IMR-90 (cell line): ENCODE results near the gene CFAP90. TPM values are rescaled to one million over a fixed set of nuclear protein-coding genes. Genes with fewer than 3 reads are reported as not detected.

Source experiments
- ATAC-seq: fragments of 200-7000 bp; cut with Tn5 transposase; 2 replicates; pipeline ENCODE4 v1.9.1; 2020; ENCODE audit warnings: low read depth, mild to moderate bottlenecking, moderate library complexity
- BruUV-seq: library from RNA; stranded (reverse); fragments of 400-500 nt; replicated peaks from 2 replicates; lab custom pipeline; 2021; lab: Mats Ljungman, UMichigan
- CTCF ChIA-PET: fragments of 300-600 bp; formaldehyde crosslinking; extraction: SDS; loops from one replicate; lab custom pipeline; 2021; ENCODE audit warnings: antibody characterized with exemption; lab: Yijun Ruan, JAX
- POLR2A ChIA-PET: fragments of 300-600 bp; sonication (Branson Sonifier 250); formaldehyde crosslinking; loops from one replicate; lab custom pipeline; 2022; ENCODE audit warnings: antibody characterized with exemption; ENCODE audit not compliant: unreplicated experiment; lab: Charles Lee
- DNase-seq: peaks from one replicate; pipeline ENCODE4 v3.0.0; 2013
- H2AFZ ChIP-seq: replicated peaks from 2 replicates; pipeline ENCODE3; 2013; ENCODE audit warnings: low read length, mild to moderate bottlenecking; ENCODE audit not compliant: poor library complexity
- H2AK5ac ChIP-seq: 2 replicates; pipeline ENCODE4 v1.6.1; 2013; ENCODE audit warnings: low read depth, low read length, inconsistent platforms
- H2AK9ac ChIP-seq: replicated peaks from 2 replicates; pipeline ENCODE3; 2013; ENCODE audit warnings: mild to moderate bottlenecking, low read depth, low read length, moderate library complexity; ENCODE audit not compliant: poor library complexity
- H2BK120ac ChIP-seq: 2 replicates; pipeline ENCODE4 v1.6.1; 2013; ENCODE audit warnings: low read depth, low read length, inconsistent platforms
- H2BK15ac ChIP-seq: 3 replicates; pipeline ENCODE4 v1.6.1; 2013; ENCODE audit warnings: low read depth, low read length, inconsistent platforms
- H2BK20ac ChIP-seq: 2 replicates; pipeline ENCODE4 v1.6.1; 2013; ENCODE audit warnings: low read depth, mild to moderate bottlenecking, inconsistent platforms, low read length, moderate library complexity
- H2BK5ac ChIP-seq: 2 replicates; pipeline ENCODE4 v1.6.1; 2013; ENCODE audit warnings: mild to moderate bottlenecking, low read depth, low read length, inconsistent platforms; ENCODE audit not compliant: poor library complexity, severe bottlenecking
- H3K14ac ChIP-seq: replicated peaks from 2 replicates; pipeline ENCODE4 v1.6.1; 2013; ENCODE audit warnings: low read depth, low read length, inconsistent platforms
- H3K18ac ChIP-seq: 2 replicates; pipeline ENCODE4 v1.6.1; 2013; ENCODE audit warnings: low read depth, low read length, control low read depth
- H3K23ac ChIP-seq: 2 replicates; pipeline ENCODE4 v1.6.1; 2013; ENCODE audit warnings: low read depth, low read length, inconsistent platforms
- H3K27ac ChIP-seq: 2 replicates; pipeline ENCODE4 v1.5.1; 2013; ENCODE audit warnings: mild to moderate bottlenecking, control low read depth, low read length; ENCODE audit not compliant: insufficient read depth
- H3K27me3 ChIP-seq: 2 replicates; pipeline ENCODE4 v1.6.1; 2013; ENCODE audit warnings: low read length; ENCODE audit not compliant: control insufficient read depth, insufficient read depth
- H3K36me3 ChIP-seq: 2 replicates; pipeline ENCODE4 v1.6.1; 2013; ENCODE audit warnings: low read length, mixed read lengths; ENCODE audit not compliant: control insufficient read depth, insufficient read depth
- H3K4ac ChIP-seq: 2 replicates; pipeline ENCODE4 v1.6.1; 2013; ENCODE audit warnings: low read depth, low read length, inconsistent platforms
- H3K4me1 ChIP-seq: 2 replicates; pipeline ENCODE4 v1.6.1; 2013; ENCODE audit warnings: low read length, mixed read lengths; ENCODE audit not compliant: control insufficient read depth, insufficient read depth
- H3K4me2 ChIP-seq: 2 replicates; pipeline ENCODE4 v1.6.1; 2013; ENCODE audit warnings: low read depth, mild to moderate bottlenecking, control low read depth, low read length, moderate library complexity
- H3K4me3 ChIP-seq: 2 replicates; pipeline ENCODE4 v1.5.1; 2013; ENCODE audit warnings: low read depth, mild to moderate bottlenecking, control low read depth, low read length, moderate library complexity; ENCODE audit not compliant: insufficient read depth
- H3K56ac ChIP-seq: 2 replicates; pipeline ENCODE4 v1.6.1; 2013; ENCODE audit warnings: low read length, inconsistent platforms; ENCODE audit not compliant: insufficient read depth; ENCODE audit errors: extremely low read depth
- H3K79me1 ChIP-seq, 2 experiments: 2 replicates each; pipeline ENCODE4 v1.6.1; 2013; ENCODE audit warnings: low read length in 2 of 2, inconsistent platforms in 1 of 2, low read depth in 1 of 2
- H3K9ac ChIP-seq: 2 replicates; pipeline ENCODE4 v1.6.1; 2013; ENCODE audit warnings: low read depth, low read length, control low read depth
- H3K9me1 ChIP-seq: 2 replicates; pipeline ENCODE4 v1.6.1; 2013; ENCODE audit warnings: low read length, inconsistent platforms; ENCODE audit not compliant: insufficient read depth
- H3K9me3 ChIP-seq: 2 replicates; pipeline ENCODE4 v1.6.1; 2013; ENCODE audit warnings: low read length; ENCODE audit not compliant: control insufficient read depth, insufficient read depth
- H4K20me1 ChIP-seq: 2 replicates; pipeline ENCODE4 v1.6.1; 2013; ENCODE audit warnings: low read length, inconsistent platforms; ENCODE audit not compliant: insufficient read depth
- H4K5ac ChIP-seq: 2 replicates; pipeline ENCODE4 v1.6.1; 2013; ENCODE audit warnings: mild to moderate bottlenecking, low read depth, low read length, control low read depth
- H4K8ac ChIP-seq, 2 experiments: 2 replicates each; pipeline ENCODE4 v1.6.1; 2013; ENCODE audit warnings: low read depth in 2 of 2, low read length in 2 of 2, control low read depth in 1 of 2, inconsistent platforms in 1 of 2
- H4K91ac ChIP-seq: 2 replicates; pipeline ENCODE4 v1.6.1; 2013; ENCODE audit warnings: low read depth, low read length, inconsistent platforms; ENCODE audit not compliant: insufficient read depth
- CTCF ChIP-seq: conservative IDR thresholded peaks from 2 replicates; pipeline ENCODE4 v1.5.1; 2012; ENCODE audit warnings: mild to moderate bottlenecking, low read depth, low read length, improper control_type of control experiment
- MAFK ChIP-seq: IDR thresholded peaks from 2 replicates; pipeline ENCODE4 v1.6.1; 2012; ENCODE audit warnings: low read depth, low read length, improper control_type of control experiment
- MAZ ChIP-seq: IDR thresholded peaks from 2 replicates; pipeline ENCODE4 v1.6.1; 2012; ENCODE audit warnings: low read depth, mild to moderate bottlenecking, low read length, improper control_type of control experiment, moderate library complexity, borderline replicate concordance
- RAD21 ChIP-seq: IDR thresholded peaks from 2 replicates; pipeline ENCODE4 v1.6.1; 2012; ENCODE audit warnings: low read length, improper control_type of control experiment
- USF2 ChIP-seq: fragments of 150-350 bp; IDR thresholded peaks from 2 replicates; pipeline ENCODE4 v1.6.1; 2017; ENCODE audit warnings: mild to moderate bottlenecking, antibody characterized with exemption, low read length, low read depth
- WGBS, 2 experiments: methylation state at CpG; one replicate each; pipeline versions ENCODE4 v1.1.5 to v1.1.7; 2013; ENCODE audit warnings: missing lambda C conversion rate in 2 of 2; ENCODE audit not compliant: insufficient read length in 1 of 2; ENCODE audit errors: extremely low coverage in 2 of 2; 5-methylcytosine and 5-hydroxymethylcytosine counted together
- dilution Hi-C: fragments of 300-500 bp; cut with HindIII; formaldehyde crosslinking; loops from one replicate; pipeline ENCODE4 v1.14.3; 2018; ENCODE audit warnings: low sequenced_read_pairs; ENCODE audit not compliant: unreplicated experiment
- in situ Hi-C: fragments of 300-500 bp; cut with MboI; formaldehyde crosslinking; loops from 3 replicates; pipeline ENCODE4 v1.14.3; 2019; ENCODE audit warnings: low sequenced_read_pairs, inconsistent platforms, mixed read lengths
- intact Hi-C: fragments of 100-400 bp; cut with micrococcal nuclease; formaldehyde crosslinking; loops from 2 replicates; pipeline ENCODE4 v1.10.0; 2022
- polyA plus RNA-seq, 3 experiments: library from polyadenylated mRNA; depleted of rRNA; stranded (reverse); fragments of >200 nt; gene quantifications; 2 replicates each; pipeline ENCODE4 v1.2.3, GENCODE V29; 2012; ENCODE audit warnings: low replicate concordance in 1 of 3
- total RNA-seq: library from RNA; depleted of rRNA; stranded (reverse); fragments of >200 nt; gene quantifications from 2 replicates; pipeline ENCODE4 v1.2.3, GENCODE V29; 2012

CFAP90 gene
- total and polyA plus RNA-seq, 2 of the 4 experiments (the other 2 are of a cell fraction), result 0.09 TPM; not detected in 1

- BruUV-seq, result no TSS peak
- peaks cover 6% of the 10 kb centered on the region; the same call in 1 of the 2 replicates for H4K20me1 ChIP-seq
- DNase-seq (no peak), ATAC-seq (no peak)
- no peak overlapping the region for H3K4me2 ChIP-seq
- no peak overlapping the region for H3K9ac ChIP-seq
- no peak overlapping the region for H4K91ac ChIP-seq
- no peaks in the 10 kb centered on the region for H3K9me3 ChIP-seq
- no peak overlapping the region for H2BK15ac ChIP-seq
- in situ Hi-C loops, result no loop called here
- H3K27me3 ChIP-seq, result no peaks in the 10 kb centered on the region
- H2BK5ac ChIP-seq, result no peak overlapping the region
- dilution Hi-C loops, result no loop called here
- H3K79me1 ChIP-seq, result peaks cover 20 to 44% of the 10 kb centered on the region in 2 experiments
- no peak overlapping the region for H3K4ac ChIP-seq
- no peak overlapping the region for H3K56ac ChIP-seq
- no peak overlapping the region for H3K4me3 ChIP-seq
- H2AFZ ChIP-seq, result no peak overlapping the region
- H3K23ac ChIP-seq, result no peak overlapping the region
- no peak overlapping the region for H2BK120ac ChIP-seq
- H3K36me3 ChIP-seq, result peaks cover 8% of the 10 kb centered on the region
- H3K18ac ChIP-seq, result no peak overlapping the region
- H3K27ac ChIP-seq, result no peak overlapping the region
- no peak overlapping the region for H4K5ac ChIP-seq
- intact Hi-C loops, result loop anchor here (10.0 kb wide), 1 partner anchor 962 kb away; no protein-coding TSS in a partner anchor
- no peak for TF ChIP-seq MAFK
- no peak for TF ChIP-seq MAZ
- TF ChIP-seq CTCF, result no peak
- TF ChIP-seq RAD21, result no peak
- TF ChIP-seq USF2, result no peak
- no peak overlapping the region for H3K14ac ChIP-seq
- 100% methylated on average over 3 of the region's 9 CpGs; no CpG with 5 or more reads in 1 of the 2 experiments for WGBS, 2 experiments
- H2BK20ac ChIP-seq, result no peak overlapping the region
- POLR2A ChIA-PET, result no interaction called here
- no peaks in the 10 kb centered on the region for H3K9me1 ChIP-seq
- H2AK9ac ChIP-seq, result no peak overlapping the region
- H2AK5ac ChIP-seq, result no peak overlapping the region
- no peak overlapping the region for H4K8ac ChIP-seq
- CTCF ChIA-PET, result no interaction called here
- H3K4me1 ChIP-seq, result peaks cover 4% of the 10 kb centered on the region; the same call in 1 of the 2 replicates
Measured at GRCh38 chr5:7873216-7873615, 22.3 kb upstream of the CFAP90 start.
